GM12875 (cell line): Measurements from ENCODE around the gene PLXNA2.

ENCODE experiments used
- H3K4me3 ChIP-seq: one replicate; pipeline ENCODE4 v1.5.1; 2011; ENCODE audit warnings: low read depth, low read length, control low read depth
- TF ChIP-seq, protein P1 (sequence below): IDR thresholded peaks from 2 replicates; pipeline ENCODE4 v1.5.1; 2011; ENCODE audit warnings: low read depth, mild to moderate bottlenecking, control low read depth, inconsistent platforms, low read length, moderate library complexity, borderline replicate concordance; ENCODE audit not compliant: insufficient read depth

PLXNA2 gene

DNA sequence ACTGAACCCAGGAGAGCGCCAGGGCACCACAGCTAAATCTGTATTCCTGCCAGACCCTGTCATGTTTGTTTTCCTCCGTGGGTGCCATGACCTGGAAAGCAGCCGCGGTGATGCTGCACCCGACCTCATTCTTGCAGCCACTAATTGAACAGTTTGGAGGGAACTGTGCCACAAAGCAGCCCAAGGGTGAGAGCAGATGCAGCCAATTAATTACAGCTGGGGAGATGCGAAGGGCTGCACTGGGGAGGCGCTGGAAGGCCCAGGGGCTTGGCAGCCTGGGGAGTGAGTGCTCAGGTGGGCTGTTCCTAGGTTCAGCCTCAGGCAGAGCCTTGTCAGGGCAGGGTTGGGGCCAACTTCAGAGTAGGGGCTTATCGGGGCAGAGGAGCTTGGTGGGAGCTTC, 174.9 kb downstream of the PLXNA2 start:
- TF ChIP-seq, protein P1, sequence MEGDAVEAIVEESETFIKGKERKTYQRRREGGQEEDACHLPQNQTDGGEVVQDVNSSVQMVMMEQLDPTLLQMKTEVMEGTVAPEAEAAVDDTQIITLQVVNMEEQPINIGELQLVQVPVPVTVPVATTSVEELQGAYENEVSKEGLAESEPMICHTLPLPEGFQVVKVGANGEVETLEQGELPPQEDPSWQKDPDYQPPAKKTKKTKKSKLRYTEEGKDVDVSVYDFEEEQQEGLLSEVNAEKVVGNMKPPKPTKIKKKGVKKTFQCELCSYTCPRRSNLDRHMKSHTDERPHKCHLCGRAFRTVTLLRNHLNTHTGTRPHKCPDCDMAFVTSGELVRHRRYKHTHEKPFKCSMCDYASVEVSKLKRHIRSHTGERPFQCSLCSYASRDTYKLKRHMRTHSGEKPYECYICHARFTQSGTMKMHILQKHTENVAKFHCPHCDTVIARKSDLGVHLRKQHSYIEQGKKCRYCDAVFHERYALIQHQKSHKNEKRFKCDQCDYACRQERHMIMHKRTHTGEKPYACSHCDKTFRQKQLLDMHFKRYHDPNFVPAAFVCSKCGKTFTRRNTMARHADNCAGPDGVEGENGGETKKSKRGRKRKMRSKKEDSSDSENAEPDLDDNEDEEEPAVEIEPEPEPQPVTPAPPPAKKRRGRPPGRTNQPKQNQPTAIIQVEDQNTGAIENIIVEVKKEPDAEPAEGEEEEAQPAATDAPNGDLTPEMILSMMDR: no peak
- no peak overlapping the region for H3K4me3 ChIP-seq

DNA sequence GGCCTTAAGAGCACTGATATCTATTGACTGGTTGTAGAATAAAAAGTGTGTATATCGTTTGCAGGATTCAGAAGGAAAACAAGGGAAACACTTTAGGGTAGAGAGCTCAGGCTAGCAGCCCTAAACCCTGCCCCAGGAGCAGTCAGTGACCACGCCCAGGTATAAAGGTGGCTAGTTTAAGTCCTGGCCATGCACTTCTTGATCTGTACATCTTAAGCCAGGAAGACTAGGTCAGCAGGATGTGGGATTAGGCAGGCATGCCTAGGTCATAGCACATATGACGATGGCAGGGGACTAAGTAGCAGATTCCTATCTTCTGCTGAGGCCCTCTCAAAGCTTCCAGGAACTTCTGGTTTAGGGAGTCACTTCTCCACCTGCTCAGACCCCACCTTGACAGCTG, 175.3 kb downstream of the PLXNA2 start:
- TF ChIP-seq, protein P1: no peak
- no peak overlapping the region for H3K4me3 ChIP-seq

DNA sequence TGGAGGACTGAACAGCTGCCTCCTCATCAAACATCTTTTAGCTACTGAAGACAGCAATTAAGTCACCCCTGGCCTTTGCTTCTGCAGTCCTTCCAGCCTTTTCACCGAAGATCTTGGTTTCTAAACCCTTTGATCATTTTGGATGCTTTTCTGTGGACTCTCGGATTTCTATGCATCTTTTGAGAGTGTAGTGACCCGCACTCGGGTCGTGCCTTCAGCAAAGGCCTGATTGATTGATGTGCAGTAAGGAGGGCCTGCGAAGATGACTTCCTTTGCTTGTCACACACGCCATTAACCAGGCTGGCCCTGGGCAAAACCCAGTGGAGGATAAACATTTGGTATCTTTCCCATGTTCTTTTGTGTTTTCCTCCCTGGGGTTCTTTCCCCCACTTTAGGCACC, 175.8 kb downstream of the PLXNA2 start:
- H3K4me3 ChIP-seq: no peak overlapping the region
- TF ChIP-seq, protein P1: no peak

DNA sequence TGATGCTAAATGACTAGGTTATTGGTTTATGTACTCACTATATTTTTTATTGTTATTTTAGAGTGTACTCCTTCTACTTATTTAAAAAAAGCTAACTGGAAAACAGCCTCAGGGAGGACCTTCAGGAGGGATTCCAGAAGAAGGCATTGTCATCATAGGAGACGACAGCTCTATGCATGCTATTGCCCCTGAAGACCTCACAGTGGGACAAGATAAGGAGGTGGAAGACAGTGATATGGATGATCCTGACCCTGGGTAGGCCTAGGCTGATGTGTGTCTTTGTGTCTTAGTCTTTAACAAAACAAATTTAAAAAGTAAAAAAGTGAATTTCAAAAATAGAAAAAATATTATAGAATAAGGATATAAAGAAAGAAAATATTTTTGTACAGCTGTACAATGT, 177.6 kb downstream of the PLXNA2 start:
- TF ChIP-seq, protein P1: no peak
- H3K4me3 ChIP-seq: no peak overlapping the region

DNA sequence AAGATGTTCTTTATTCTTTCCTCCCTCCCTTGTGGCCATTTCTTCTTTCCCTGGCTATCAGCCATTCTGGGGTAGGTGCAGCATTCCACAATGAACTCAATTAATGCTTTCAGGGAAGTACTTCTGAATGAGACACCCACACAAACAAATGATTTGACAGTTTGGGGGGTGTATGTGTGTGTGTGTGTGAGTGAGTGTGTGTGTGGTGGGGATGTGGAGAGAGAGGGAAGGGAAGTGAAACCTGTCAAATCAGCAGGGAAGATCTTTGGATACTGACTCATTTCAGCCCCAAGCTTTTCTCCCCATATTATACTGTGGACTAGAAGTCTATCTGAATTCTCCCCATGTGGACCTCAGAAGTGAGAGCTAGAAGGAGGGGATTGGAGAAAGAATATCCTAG, 178.3 kb downstream of the PLXNA2 start:
- no peak overlapping the region for H3K4me3 ChIP-seq
- TF ChIP-seq, protein P1: no peak

DNA sequence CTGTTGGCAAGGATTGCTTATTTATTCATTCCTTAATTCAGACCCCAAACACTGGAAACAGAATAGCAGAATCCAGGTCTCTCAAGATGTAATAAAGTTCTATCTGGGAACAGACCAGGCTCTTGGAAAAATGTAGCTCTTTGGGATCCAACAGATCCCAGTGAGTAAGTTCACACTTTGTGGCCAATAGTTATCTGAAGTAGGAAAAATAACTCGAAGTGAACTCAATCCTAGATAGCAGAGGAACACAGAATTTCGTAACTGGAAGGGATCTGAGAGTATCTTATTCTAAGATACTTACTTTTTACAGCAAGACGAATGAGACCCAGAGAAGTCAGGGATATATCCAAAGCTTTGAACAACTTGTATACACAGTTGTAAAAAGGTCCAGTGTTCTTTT, 182.6 kb downstream of the PLXNA2 start:
- H3K4me3 ChIP-seq: no peak overlapping the region
- TF ChIP-seq, protein P1: no peak

DNA sequence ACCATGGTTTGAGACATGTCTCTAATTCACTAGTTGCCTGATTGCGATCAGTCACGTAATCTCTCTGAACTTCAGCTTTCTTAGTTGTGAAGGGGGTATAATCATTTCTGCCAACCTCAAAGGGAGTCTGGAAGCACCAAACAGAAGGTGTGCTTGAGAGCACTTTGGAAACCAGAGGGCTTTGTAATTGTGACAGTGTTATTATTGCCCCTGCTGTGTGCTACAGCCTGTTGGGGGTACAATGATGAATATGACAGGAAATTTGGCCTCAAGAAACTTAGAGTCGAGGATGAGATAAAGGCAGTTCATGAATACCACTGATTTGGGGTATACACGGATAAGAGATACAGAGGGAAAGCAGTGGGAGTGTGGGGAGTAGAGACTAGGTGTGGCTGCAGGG, 183.1 kb downstream of the PLXNA2 start:
- TF ChIP-seq, protein P1: no peak
- no peak overlapping the region for H3K4me3 ChIP-seq
